SIG-M5 treated with dmso at 0.1 percent for 504 hours (cell line): ENCODE measurements around the gene TOE1.
"Not testable (repeated sequence)": the region's sequence is repeated elsewhere in the genome, so short reads cannot be mapped to it uniquely, and the experiment has no call there.

Experiments
- DNase-seq: peaks from one replicate; lab custom pipeline; 2025; ENCODE audit not compliant: unreplicated experiment; lab: John Stamatoyannopoulos, UW

TOE1 gene

GRCh38 chr1:45339789-45340558 is at the start of gene TOE1, which contains the start of gene MUTYH:
TSS of gene TOE1 (plus strand) at chr1:45340170. CDS start at chr1:45340253, 83 bp downstream.
TSS of gene MUTYH (minus strand) at chr1:45340440. CDS start at chr1:45334505, 5,935 bp downstream.
- DNase-seq, result peak; percentile 89

GRCh38 chr1:45291002-45291401 is 49.0 kb upstream of the TOE1 start:
- not testable (repeated sequence) for DNase-seq

GRCh38 chr1:45291716-45292115 is 48.3 kb upstream of the TOE1 start:
- no peak for DNase-seq

GRCh38 chr1:45297666-45298356 is 42.2 kb upstream of the TOE1 start:
- no peak for DNase-seq

GRCh38 chr1:45299296-45299695 is 40.7 kb upstream of the TOE1 start:
- no peak for DNase-seq

GRCh38 chr1:45299981-45300668 is 39.8 kb upstream of the TOE1 start:
- DNase-seq, result peak; percentile 64

GRCh38 chr1:45300669-45300997 is 39.3 kb upstream of the TOE1 start:
- DNase-seq, result no peak

GRCh38 chr1:45302505-45303150 is 37.3 kb upstream of the TOE1 start:
- DNase-seq, result no peak

GRCh38 chr1:45303520-45304310 is 36.3 kb upstream of the TOE1 start:
- peak; percentile 94 for DNase-seq

GRCh38 chr1:45304311-45305081 is 35.5 kb upstream of the TOE1 start:
- no peak for DNase-seq

GRCh38 chr1:45305231-45305630 is 34.7 kb upstream of the TOE1 start:
- DNase-seq, result no peak

GRCh38 chr1:45306319-45306718 is 33.7 kb upstream of the TOE1 start:
- peak; percentile 7 for DNase-seq

- DNase-seq, result no peak
Observed at GRCh38 chr1:45306905-45307304, 33.1 kb upstream of the TOE1 start.

GRCh38 chr1:45314266-45314665 is 25.7 kb upstream of the TOE1 start:
- DNase-seq, result no peak

- DNase-seq, result no peak
Observed at GRCh38 chr1:45317166-45317565, 22.8 kb upstream of the TOE1 start.

- DNase-seq, result no peak
Observed at GRCh38 chr1:45319761-45320160, 20.2 kb upstream of the TOE1 start.

GRCh38 chr1:45321444-45321843 is 18.5 kb upstream of the TOE1 start:
- DNase-seq, result no peak

GRCh38 chr1:45322486-45323040 is 17.4 kb upstream of the TOE1 start:
- no peak for DNase-seq

- no peak for DNase-seq
Observed at GRCh38 chr1:45325851-45326506, 14.0 kb upstream of the TOE1 start.
